ENCODE results near the gene EIF4E1B.

DNA sequence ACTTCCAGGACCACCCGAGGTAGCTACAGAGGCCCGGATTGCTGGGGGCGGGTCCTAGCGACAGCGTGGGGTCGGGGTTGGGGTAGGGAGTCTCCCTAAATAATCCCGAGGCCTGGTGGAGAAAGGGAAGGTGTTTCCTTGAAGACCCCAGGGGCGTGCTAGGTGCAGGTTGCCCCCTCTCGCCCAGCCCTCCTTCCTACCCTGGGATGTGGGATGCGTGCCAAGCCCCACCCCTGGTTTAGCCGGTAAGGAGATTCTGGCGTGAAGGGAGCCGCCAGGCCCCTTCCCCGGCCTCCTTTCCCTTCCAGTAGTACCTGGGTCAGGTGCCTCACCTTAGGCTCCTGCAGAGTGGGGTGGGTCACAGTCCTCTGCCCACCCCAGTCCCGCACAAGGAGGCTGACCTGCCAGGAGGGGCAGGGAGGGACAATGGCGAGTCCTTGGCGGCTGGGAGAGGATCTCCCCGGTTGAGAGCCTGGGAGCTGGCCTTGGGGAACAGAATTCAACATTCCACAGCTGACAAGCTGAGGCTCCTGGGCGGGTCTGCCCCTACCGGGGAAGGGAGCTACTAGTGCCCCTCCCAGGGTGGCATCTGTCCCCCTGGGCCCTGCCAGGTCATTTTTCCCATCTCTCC, 17.5 kb downstream of the EIF4E1B start:
- TF ChIP-seq, protein P1, sequence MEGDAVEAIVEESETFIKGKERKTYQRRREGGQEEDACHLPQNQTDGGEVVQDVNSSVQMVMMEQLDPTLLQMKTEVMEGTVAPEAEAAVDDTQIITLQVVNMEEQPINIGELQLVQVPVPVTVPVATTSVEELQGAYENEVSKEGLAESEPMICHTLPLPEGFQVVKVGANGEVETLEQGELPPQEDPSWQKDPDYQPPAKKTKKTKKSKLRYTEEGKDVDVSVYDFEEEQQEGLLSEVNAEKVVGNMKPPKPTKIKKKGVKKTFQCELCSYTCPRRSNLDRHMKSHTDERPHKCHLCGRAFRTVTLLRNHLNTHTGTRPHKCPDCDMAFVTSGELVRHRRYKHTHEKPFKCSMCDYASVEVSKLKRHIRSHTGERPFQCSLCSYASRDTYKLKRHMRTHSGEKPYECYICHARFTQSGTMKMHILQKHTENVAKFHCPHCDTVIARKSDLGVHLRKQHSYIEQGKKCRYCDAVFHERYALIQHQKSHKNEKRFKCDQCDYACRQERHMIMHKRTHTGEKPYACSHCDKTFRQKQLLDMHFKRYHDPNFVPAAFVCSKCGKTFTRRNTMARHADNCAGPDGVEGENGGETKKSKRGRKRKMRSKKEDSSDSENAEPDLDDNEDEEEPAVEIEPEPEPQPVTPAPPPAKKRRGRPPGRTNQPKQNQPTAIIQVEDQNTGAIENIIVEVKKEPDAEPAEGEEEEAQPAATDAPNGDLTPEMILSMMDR (IDR thresholded peaks at IDR 0.05), result no peak
- no peak for TF ChIP-seq EZH2 (IDR thresholded peaks at IDR 0.05; ENCODE audit: borderline replicate concordance, insufficient read depth, low read depth, low read length, poor library complexity, severe bottlenecking)
